HepG2 (cell line): Measurements from ENCODE around the gene C21orf58. TPM values are rescaled to one million over a fixed set of nuclear protein-coding genes. Genes with fewer than 3 reads are reported as not detected.
A peak's percentile ranks its signal among the peaks of the same experiment; 100 is the strongest.

Experiments
- FOSL2 ChIP-seq: sonication (generic); formaldehyde crosslinking; IDR thresholded peaks from 2 replicates; pipeline ENCODE4 v1.4.0; 2020; ENCODE audit warnings: missing genetic modification reagents
- KLF9 ChIP-seq: IDR thresholded peaks from 2 replicates; pipeline ENCODE4 v1.6.1; 2016; ENCODE audit warnings: low read depth
- PITX1 ChIP-seq: sonication (generic); formaldehyde crosslinking; IDR thresholded peaks from 2 replicates; pipeline ENCODE4 v1.5.1; 2020; ENCODE audit warnings: mild to moderate bottlenecking, missing genetic modification reagents
- POLR2A ChIP-seq, 2 experiments: IDR thresholded peaks; 2 replicates each; pipeline ENCODE4 v1.6.1; 2011; ENCODE audit warnings: low read depth in 2 of 2, low read length in 2 of 2, mild to moderate bottlenecking in 1 of 2, moderate library complexity in 1 of 2; ENCODE audit not compliant: insufficient read depth in 1 of 2
- POLR2G ChIP-seq: fragments of 200-400 bp; formaldehyde crosslinking; IDR thresholded peaks from 2 replicates; pipeline ENCODE4 v1.6.1; 2018; ENCODE audit warnings: mild to moderate bottlenecking, low read depth, low read length, moderate library complexity
- RXRB ChIP-seq: IDR thresholded peaks from 2 replicates; pipeline ENCODE4 v1.6.1; 2016; ENCODE audit warnings: borderline replicate concordance, missing genetic modification reagents, missing compliant biosample characterization
- SKI ChIP-seq: fragments of 450-650 bp; IDR thresholded peaks from one replicate; pipeline ENCODE4 v1.6.1; 2018; ENCODE audit warnings: mild to moderate bottlenecking; ENCODE audit not compliant: partially characterized antibody
- SP4 ChIP-seq: sonication (generic); formaldehyde crosslinking; IDR thresholded peaks from 2 replicates; pipeline ENCODE4 v1.8.1; 2023; ENCODE audit warnings: mild to moderate bottlenecking, missing genetic modification reagents
- SRY ChIP-seq: sonication (generic); formaldehyde crosslinking; IDR thresholded peaks from 2 replicates; pipeline ENCODE4 v1.8.0; 2022; ENCODE audit warnings: mild to moderate bottlenecking, missing genetic modification reagents
- TAF15 ChIP-seq: fragments of 200-400 bp; formaldehyde crosslinking; IDR thresholded peaks from one replicate; pipeline ENCODE4 v1.6.1; 2018; ENCODE audit warnings: mild to moderate bottlenecking, low read depth, low read length; ENCODE audit not compliant: poor library complexity, severe bottlenecking
- TOPORS ChIP-seq: sonication (generic); formaldehyde crosslinking; IDR thresholded peaks from 2 replicates; pipeline ENCODE4 v1.8.0; 2023; ENCODE audit warnings: mild to moderate bottlenecking, missing genetic modification reagents
- ZFP36 ChIP-seq: fragments of 150-350 bp; IDR thresholded peaks from 2 replicates; pipeline ENCODE4 v1.6.1; 2018; ENCODE audit warnings: borderline replicate concordance, low read length, low read depth; ENCODE audit not compliant: partially characterized antibody
- ZNF260 ChIP-seq: sonication (generic); formaldehyde crosslinking; IDR thresholded peaks from 2 replicates; pipeline ENCODE4 v1.4.0; 2020; ENCODE audit warnings: missing genetic modification reagents, low read depth, mild to moderate bottlenecking, borderline replicate concordance
- ZNF3 ChIP-seq: IDR thresholded peaks from 2 replicates; pipeline ENCODE4 v1.7.0; 2017; ENCODE audit warnings: inconsistent platforms
- ZNF547 ChIP-seq: sonication (generic); formaldehyde crosslinking; IDR thresholded peaks from 2 replicates; pipeline ENCODE4 v1.5.1; 2020; ENCODE audit warnings: mild to moderate bottlenecking, missing genetic modification reagents
- ZNF572 ChIP-seq: sonication (generic); formaldehyde crosslinking; IDR thresholded peaks from 2 replicates; pipeline ENCODE4 v1.5.1; 2020; ENCODE audit warnings: mild to moderate bottlenecking, missing genetic modification reagents
- ZNF891 ChIP-seq: sonication (generic); formaldehyde crosslinking; IDR thresholded peaks from 2 replicates; pipeline ENCODE4 v1.5.0; 2020; ENCODE audit warnings: mild to moderate bottlenecking, missing genetic modification reagents
- polyA plus RNA-seq, 8 experiments: library from polyadenylated mRNA; depleted of rRNA in 3 of 8; stranded (reverse) in 7 of 8; unstranded in 1 of 8; fragments of >200 nt; fragmentation: Illumina TruSeq in 4 of 8; extraction: Trizol in 4 of 8; gene quantifications; 2 replicates each; pipeline versions ENCODE4 v1.2.1 to v1.2.3, GENCODE V29; 2011 to 2016; ENCODE audit warnings: low read depth in 4 of 8, missing spikeins in 1 of 8, mixed read lengths in 1 of 8; ENCODE audit not compliant: insufficient read depth in 1 of 8
- total RNA-seq, 5 experiments: library from RNA; depleted of rRNA; stranded (reverse); fragments of >200 nt; fragmentation: Illumina TruSeq; extraction: Trizol; gene quantifications; 2 replicates each; pipeline ENCODE4 v1.2.3, GENCODE V29; 2016; ENCODE audit warnings: low read depth in 1 of 5
- TF ChIP-seq, protein P1 (sequence below): sonication (generic); formaldehyde crosslinking; IDR thresholded peaks from 2 replicates; pipeline ENCODE4 v1.8.1; 2022; ENCODE audit warnings: low read depth, mild to moderate bottlenecking, missing genetic modification reagents
- TF ChIP-seq, protein P2 (sequence below): sonication (generic); formaldehyde crosslinking; IDR thresholded peaks from 2 replicates; pipeline ENCODE4; 2020; ENCODE audit warnings: missing genetic modification reagents, mild to moderate bottlenecking, borderline replicate concordance
- TF ChIP-seq, protein P3 (sequence below): sonication (generic); formaldehyde crosslinking; IDR thresholded peaks from 2 replicates; pipeline ENCODE4 v1.5.1; 2020; ENCODE audit warnings: mild to moderate bottlenecking, missing genetic modification reagents, moderate library complexity
- TF ChIP-seq, protein P4 (sequence below): sonication (generic); formaldehyde crosslinking; IDR thresholded peaks from 2 replicates; pipeline ENCODE4 v1.4.0; 2020; ENCODE audit warnings: missing genetic modification reagents

C21orf58 gene
- total and polyA plus RNA-seq, 2 of the 13 experiments (the other 11 are each of a cell fraction or from before 2014, with no cell fraction given), result 3.5 to 6.8 TPM

DNA sequence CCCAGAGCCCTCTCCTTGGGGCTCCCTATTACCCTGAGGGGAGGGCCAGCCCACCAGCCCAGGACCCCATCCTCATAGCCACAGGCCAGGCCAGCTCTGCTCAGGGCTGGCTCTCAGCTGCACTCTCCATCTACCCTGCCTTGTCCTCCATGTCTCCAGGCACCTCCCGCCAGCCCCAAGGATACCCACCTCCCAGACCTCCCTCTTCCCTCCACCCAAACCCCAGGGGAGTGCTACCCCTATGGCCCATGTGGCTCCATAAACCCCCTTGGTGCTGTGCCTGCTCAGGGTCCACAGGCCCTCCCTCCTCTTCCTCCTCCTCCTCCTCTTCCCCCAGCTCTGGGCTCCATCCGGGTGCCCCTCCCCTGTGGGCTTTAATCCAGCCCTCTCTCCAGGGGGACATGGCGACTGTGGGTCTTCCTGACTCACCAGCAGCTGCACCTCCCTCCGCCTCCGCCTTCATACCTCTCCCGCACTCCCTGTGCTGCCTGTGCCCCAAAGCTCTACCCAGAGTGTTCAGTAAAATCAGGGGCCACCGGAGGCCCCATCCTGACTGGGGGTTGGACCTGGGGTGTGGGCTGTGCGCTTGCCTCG is 28.4 kb downstream of the C21orf58 start (continued):
- TF ChIP-seq FOSL2 (CRISPR knock-in tag) (peak; percentile 7; the same call in 1 of the 2 replicates), SRY (CRISPR knock-in tag) (0 out of 2 replicates have a peak, but pooled peaks have one; percentile 73), ZNF3 (CRISPR knock-in tag) (no peak), KLF9 (CRISPR knock-in tag) (no peak), POLR2A (IDR thresholded peaks at IDR 0.05; ENCODE audit: insufficient read depth in 1 of 2, low read depth in 2 of 2, low read length in 2 of 2) (peak; percentile 32 to 51; a peak in 2 of 4 replicates), SP4 (CRISPR knock-in tag) (no peak), POLR2G (peak; percentile 55), ZNF891 (no peak), PITX1 (CRISPR knock-in tag) (peak; percentile 48; the same call in 1 of the 2 replicates), ZNF260 (CRISPR knock-in tag) (no peak), ZNF572 (CRISPR knock-in tag) (no peak), ZFP36 (no peak), TOPORS (CRISPR knock-in tag) (no peak), RXRB (no peak), SKI (no peak), ZNF547 (CRISPR knock-in tag) (0 out of 2 replicates have a peak, but pooled peaks have one; percentile 53), TAF15 (no peak)
- TF ChIP-seq, protein P1, sequence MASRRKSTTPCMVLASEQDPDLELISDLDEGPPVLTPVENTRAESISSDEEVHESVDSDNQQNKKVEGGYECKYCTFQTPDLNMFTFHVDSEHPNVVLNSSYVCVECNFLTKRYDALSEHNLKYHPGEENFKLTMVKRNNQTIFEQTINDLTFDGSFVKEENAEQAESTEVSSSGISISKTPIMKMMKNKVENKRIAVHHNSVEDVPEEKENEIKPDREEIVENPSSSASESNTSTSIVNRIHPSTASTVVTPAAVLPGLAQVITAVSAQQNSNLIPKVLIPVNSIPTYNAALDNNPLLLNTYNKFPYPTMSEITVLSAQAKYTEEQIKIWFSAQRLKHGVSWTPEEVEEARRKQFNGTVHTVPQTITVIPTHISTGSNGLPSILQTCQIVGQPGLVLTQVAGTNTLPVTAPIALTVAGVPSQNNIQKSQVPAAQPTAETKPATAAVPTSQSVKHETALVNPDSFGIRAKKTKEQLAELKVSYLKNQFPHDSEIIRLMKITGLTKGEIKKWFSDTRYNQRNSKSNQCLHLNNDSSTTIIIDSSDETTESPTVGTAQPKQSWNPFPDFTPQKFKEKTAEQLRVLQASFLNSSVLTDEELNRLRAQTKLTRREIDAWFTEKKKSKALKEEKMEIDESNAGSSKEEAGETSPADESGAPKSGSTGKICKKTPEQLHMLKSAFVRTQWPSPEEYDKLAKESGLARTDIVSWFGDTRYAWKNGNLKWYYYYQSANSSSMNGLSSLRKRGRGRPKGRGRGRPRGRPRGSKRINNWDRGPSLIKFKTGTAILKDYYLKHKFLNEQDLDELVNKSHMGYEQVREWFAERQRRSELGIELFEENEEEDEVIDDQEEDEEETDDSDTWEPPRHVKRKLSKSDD (CRISPR knock-in tag), result no peak
- TF ChIP-seq, protein P2, sequence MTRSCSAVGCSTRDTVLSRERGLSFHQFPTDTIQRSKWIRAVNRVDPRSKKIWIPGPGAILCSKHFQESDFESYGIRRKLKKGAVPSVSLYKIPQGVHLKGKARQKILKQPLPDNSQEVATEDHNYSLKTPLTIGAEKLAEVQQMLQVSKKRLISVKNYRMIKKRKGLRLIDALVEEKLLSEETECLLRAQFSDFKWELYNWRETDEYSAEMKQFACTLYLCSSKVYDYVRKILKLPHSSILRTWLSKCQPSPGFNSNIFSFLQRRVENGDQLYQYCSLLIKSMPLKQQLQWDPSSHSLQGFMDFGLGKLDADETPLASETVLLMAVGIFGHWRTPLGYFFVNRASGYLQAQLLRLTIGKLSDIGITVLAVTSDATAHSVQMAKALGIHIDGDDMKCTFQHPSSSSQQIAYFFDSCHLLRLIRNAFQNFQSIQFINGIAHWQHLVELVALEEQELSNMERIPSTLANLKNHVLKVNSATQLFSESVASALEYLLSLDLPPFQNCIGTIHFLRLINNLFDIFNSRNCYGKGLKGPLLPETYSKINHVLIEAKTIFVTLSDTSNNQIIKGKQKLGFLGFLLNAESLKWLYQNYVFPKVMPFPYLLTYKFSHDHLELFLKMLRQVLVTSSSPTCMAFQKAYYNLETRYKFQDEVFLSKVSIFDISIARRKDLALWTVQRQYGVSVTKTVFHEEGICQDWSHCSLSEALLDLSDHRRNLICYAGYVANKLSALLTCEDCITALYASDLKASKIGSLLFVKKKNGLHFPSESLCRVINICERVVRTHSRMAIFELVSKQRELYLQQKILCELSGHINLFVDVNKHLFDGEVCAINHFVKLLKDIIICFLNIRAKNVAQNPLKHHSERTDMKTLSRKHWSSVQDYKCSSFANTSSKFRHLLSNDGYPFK (CRISPR knock-in tag), result peak; percentile 25; the same call in 1 of the 2 replicates
- TF ChIP-seq, protein P3, sequence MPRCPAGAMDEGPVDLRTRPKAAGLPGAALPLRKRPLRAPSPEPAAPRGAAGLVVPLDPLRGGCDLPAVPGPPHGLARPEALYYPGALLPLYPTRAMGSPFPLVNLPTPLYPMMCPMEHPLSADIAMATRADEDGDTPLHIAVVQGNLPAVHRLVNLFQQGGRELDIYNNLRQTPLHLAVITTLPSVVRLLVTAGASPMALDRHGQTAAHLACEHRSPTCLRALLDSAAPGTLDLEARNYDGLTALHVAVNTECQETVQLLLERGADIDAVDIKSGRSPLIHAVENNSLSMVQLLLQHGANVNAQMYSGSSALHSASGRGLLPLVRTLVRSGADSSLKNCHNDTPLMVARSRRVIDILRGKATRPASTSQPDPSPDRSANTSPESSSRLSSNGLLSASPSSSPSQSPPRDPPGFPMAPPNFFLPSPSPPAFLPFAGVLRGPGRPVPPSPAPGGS (CRISPR knock-in tag), result 0 out of 2 replicates have a peak, but pooled peaks have one; percentile 51
- TF ChIP-seq, protein P4, sequence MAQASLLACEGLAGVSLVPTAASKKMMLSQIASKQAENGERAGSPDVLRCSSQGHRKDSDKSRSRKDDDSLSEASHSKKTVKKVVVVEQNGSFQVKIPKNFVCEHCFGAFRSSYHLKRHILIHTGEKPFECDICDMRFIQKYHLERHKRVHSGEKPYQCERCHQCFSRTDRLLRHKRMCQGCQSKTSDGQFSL (CRISPR knock-in tag), result no peak
